OCI-LY7 (cell line): ENCODE measurements around the gene EMILIN1. TPM values are rescaled to one million over a fixed set of nuclear protein-coding genes. Genes with fewer than 3 reads are reported as not detected.

Experiments used
- BruUV-seq: library from RNA; stranded (reverse); fragments of 400-500 nt; replicated peaks from 2 replicates; lab custom pipeline; 2021; lab: Mats Ljungman, UMichigan
- CTCF ChIA-PET: fragments of 300-600 bp; sonication (Branson Sonifier 250); formaldehyde crosslinking; loops from one replicate; lab custom pipeline; 2022; ENCODE audit warnings: antibody characterized with exemption; ENCODE audit not compliant: unreplicated experiment; lab: Charles Lee
- POLR2A ChIA-PET: fragments of 300-600 bp; sonication (Branson Sonifier 250); formaldehyde crosslinking; loops from one replicate; lab custom pipeline; 2022; ENCODE audit warnings: antibody characterized with exemption; lab: Charles Lee
- DNase-seq: peaks from one replicate; pipeline ENCODE4 v3.0.0-alpha.2; 2015; ENCODE audit warnings: low spot score
- H2AFZ ChIP-seq: fragments of 200-600 bp; sonication (generic), shearing (Covaris generic); 2 replicates; pipeline ENCODE4 v1.6.1; 2014; ENCODE audit warnings: mild to moderate bottlenecking, antibody characterized with exemption, low read length, moderate library complexity
- H3K27ac ChIP-seq: fragments of 200-600 bp; sonication (generic); 2 replicates; pipeline ENCODE4 v1.5.1; 2014; ENCODE audit warnings: mixed run types, low read depth, mild to moderate bottlenecking, moderate library complexity, low read length, inconsistent platforms; ENCODE audit not compliant: poor library complexity, severe bottlenecking
- H3K36me3 ChIP-seq: fragments of 200-600 bp; sonication (generic); 2 replicates; pipeline ENCODE4 v1.6.1; 2014; ENCODE audit warnings: mild to moderate bottlenecking, antibody characterized with exemption, low read length, moderate library complexity, mixed read lengths; ENCODE audit not compliant: insufficient read depth
- H3K4me1 ChIP-seq: fragments of 200-600 bp; sonication (generic); 2 replicates; pipeline ENCODE4 v1.5.1; 2014; ENCODE audit warnings: mild to moderate bottlenecking, low read length; ENCODE audit not compliant: insufficient read depth, poor library complexity, severe bottlenecking
- H3K4me2 ChIP-seq: fragments of 200-600 bp; sonication (generic); 2 replicates; pipeline ENCODE4 v1.6.1; 2014; ENCODE audit warnings: mild to moderate bottlenecking, low read length
- H3K4me3 ChIP-seq: fragments of 200-600 bp; sonication (generic); 2 replicates; pipeline ENCODE4 v1.5.1; 2014; ENCODE audit warnings: mild to moderate bottlenecking, low read depth, low read length; ENCODE audit not compliant: poor library complexity, severe bottlenecking
- H3K79me2 ChIP-seq: fragments of 200-600 bp; sonication (generic); 2 replicates; pipeline ENCODE4 v1.6.1; 2016; ENCODE audit warnings: low read depth, mild to moderate bottlenecking, low read length, moderate library complexity, mixed read lengths; ENCODE audit not compliant: insufficient read depth
- H3K9me2 ChIP-seq: fragments of 200-600 bp; sonication (generic); 2 replicates; pipeline ENCODE4 v1.6.1; 2016; ENCODE audit warnings: mild to moderate bottlenecking, low read length, mixed read lengths; ENCODE audit not compliant: insufficient read depth
- H3K9me3 ChIP-seq: fragments of 200-600 bp; sonication (generic); 2 replicates; pipeline ENCODE4 v1.6.1; 2014; ENCODE audit warnings: mild to moderate bottlenecking, mixed run types, low read length, mixed read lengths
- H4K20me1 ChIP-seq: fragments of 200-600 bp; sonication (generic); 2 replicates; pipeline ENCODE4 v1.6.1; 2014; ENCODE audit warnings: mild to moderate bottlenecking, antibody characterized with exemption, low read length, moderate library complexity, mixed read lengths; ENCODE audit not compliant: insufficient read depth
- CTCF ChIP-seq: fragments of 200-600 bp; sonication (generic); conservative IDR thresholded peaks from 2 replicates; pipeline ENCODE4 v1.5.1; 2014; ENCODE audit warnings: mild to moderate bottlenecking, antibody characterized with exemption, low read length, moderate library complexity, mixed read lengths
- EZH2phosphoT487 ChIP-seq: fragments of 200-600 bp; sonication (generic); IDR thresholded peaks from 2 replicates; pipeline ENCODE4 v1.6.1; 2018; ENCODE audit warnings: low read depth, borderline replicate concordance, mild to moderate bottlenecking, mixed run types, antibody characterized with exemption, low read length, moderate library complexity, mixed read lengths
- intact Hi-C: fragments of 100-400 bp; cut with micrococcal nuclease; formaldehyde crosslinking; loops from one replicate; pipeline ENCODE4 v1.10.0; 2022; ENCODE audit not compliant: unreplicated experiment
- total RNA-seq, 2 experiments: library from RNA; depleted of rRNA in 1 of 2; stranded (reverse); fragments of >200 nt in 1 of 2; shearing (Covaris generic) in 1 of 2; gene quantifications; 2 replicates each; pipeline ENCODE4 v1.2.3, GENCODE V29; 2014 to 2022

EMILIN1 gene
- total RNA-seq, 2 experiments from 2014 or later, result 2.2 to 2.7 TPM

- Histone ChIP-seq H4K20me1 (no peaks in the 10 kb centered on the region), H3K36me3 (peaks cover 30% of the 10 kb centered on the region), H3K79me2 (peaks cover 13% of the 10 kb centered on the region; the same call in 1 of the 2 replicates), H3K9me3 (no peaks in the 10 kb centered on the region), H3K4me3 (peak within 1 kb of the TSS; percentile 95), H3K27ac (peak within 1 kb of the TSS; percentile 15), H2AFZ (peak within 1 kb of the TSS; percentile 77), H3K4me2 (peak within 1 kb of the TSS; percentile 89), H3K9me2 (no peaks in the 10 kb centered on the region), H3K4me1 (peaks cover 16% of the 10 kb centered on the region)
- ChIA-PET CTCF (no interaction called here), POLR2A (interaction anchor here (0.6 to 4.8 kb wide), 5 partner anchors 12 to 244 kb away, joined by 3 to 29 read pairs (median 5); partner anchors contain the start of gene AGBL5)
- no TSS peak for BruUV-seq
- peak; percentile 87 for DNase-seq
- intact Hi-C loops, result loop anchor here (1.0 to 2.0 kb wide), 3 partner anchors 18 to 54 kb away; partner anchors contain the start of genes KHK and OST4
- TF ChIP-seq CTCF (no peak), EZH2phosphoT487 (no peak)
Measured at GRCh38 chr2:27032495-27033252, 45.7 kb upstream of the EMILIN1 start, which contains the start of gene TMEM214. TMEM214 (plus strand) TSS chr2:27032965; CDS start chr2:27033016, 51 bp downstream.

- Histone ChIP-seq H3K4me2 (peak overlapping the region; percentile 89), H3K4me3 (peak overlapping the region; percentile 95), H2AFZ (peak overlapping the region; percentile 77; the same call in 1 of the 2 replicates), H3K9me3 (no peaks in the 10 kb centered on the region), H3K9me2 (no peaks in the 10 kb centered on the region), H3K79me2 (peaks cover 13% of the 10 kb centered on the region; the same call in 1 of the 2 replicates), H4K20me1 (no peaks in the 10 kb centered on the region), H3K27ac (peak overlapping the region; percentile 15), H3K36me3 (peaks cover 37% of the 10 kb centered on the region), H3K4me1 (peaks cover 16% of the 10 kb centered on the region)
- CTCF ChIA-PET, result no interaction called here
- TF ChIP-seq CTCF (no peak), EZH2phosphoT487 (no peak)
- TSS peak; percentile 65 for BruUV-seq
- no peak for DNase-seq
- POLR2A ChIA-PET, result interaction anchor here (0.6 to 4.8 kb wide), 4 partner anchors 17 to 321 kb away, joined by 3 to 29 read pairs (median 4); partner anchors contain the start of gene AGBL5
- intact Hi-C loops, result loop anchor here (2.0 kb wide), 2 partner anchors 37 to 53 kb away; partner anchors contain the start of genes KHK and OST4
Measured at GRCh38 chr2:27033253-27033852, 45.1 kb upstream of the EMILIN1 start.
